Measurements from ENCODE around the gene RNF13. TPM values are rescaled to one million over a fixed set of nuclear protein-coding genes. Genes with fewer than 3 reads are reported as not detected.

The RNF13 gene
- total RNA-seq, 1 experiment from 2014 or later = 108 TPM

- no peaks in the 10 kb centered on the region for H3K9me3 Mint-ChIP-seq (ENCODE audit: low read depth, unreplicated experiment)
- H3K27me3 Mint-ChIP-seq (ENCODE audit: unreplicated experiment) = no peaks in the 10 kb centered on the region
- H3K4me1 Mint-ChIP-seq (ENCODE audit: low read depth, unreplicated experiment) = peaks cover 19% of the 10 kb centered on the region
- H3K27ac Mint-ChIP-seq (ENCODE audit: unreplicated experiment) = no peak overlapping the region
- BruUV-seq (replicated peaks) = no TSS peak
- peaks cover 4% of the 10 kb centered on the region for H3K36me3 Mint-ChIP-seq (ENCODE audit: insufficient read depth, unreplicated experiment)
- CTCF ChIA-PET = interaction anchor here (0.5 to 1.7 kb wide), 3 partner anchors 23 to 336 kb away, joined by 3 to 9 read pairs (median 4); no protein-coding TSS in a partner anchor
- intact Hi-C loops (cut with micrococcal nuclease; ENCODE audit: unreplicated experiment) = no loop called here
- no peak overlapping the region for H3K4me3 Mint-ChIP-seq (ENCODE audit: low read depth, unreplicated experiment)
- TF ChIP-seq CTCF (IDR thresholded peaks at IDR 0.05; ENCODE audit: unreplicated experiment) = peak; percentile 40
- DNase-seq = no peak
Observed at GRCh38 chr3:149902498-149903139, 89.6 kb downstream of the RNF13 start.

GRCh38 chr3:149906036-149906435 lies 93.0 kb downstream of the RNF13 start:
- no peak overlapping the region for H3K4me3 Mint-ChIP-seq (ENCODE audit: low read depth, unreplicated experiment)
- DNase-seq = no peak
- CTCF ChIA-PET = interaction anchor here (0.7 to 1.4 kb wide), 3 partner anchors 14 to 135 kb away, joined by 3 to 4 read pairs (median 4); no protein-coding TSS in a partner anchor
- no peaks in the 10 kb centered on the region for H3K9me3 Mint-ChIP-seq (ENCODE audit: low read depth, unreplicated experiment)
- no TSS peak for BruUV-seq (replicated peaks)
- no peaks in the 10 kb centered on the region for H3K4me1 Mint-ChIP-seq (ENCODE audit: low read depth, unreplicated experiment)
- no peak for TF ChIP-seq CTCF (IDR thresholded peaks at IDR 0.05; ENCODE audit: unreplicated experiment)
- intact Hi-C loops (cut with micrococcal nuclease; ENCODE audit: unreplicated experiment) = no loop called here
- H3K27ac Mint-ChIP-seq (ENCODE audit: unreplicated experiment) = no peak overlapping the region
- H3K27me3 Mint-ChIP-seq (ENCODE audit: unreplicated experiment) = no peaks in the 10 kb centered on the region
- H3K36me3 Mint-ChIP-seq (ENCODE audit: insufficient read depth, unreplicated experiment) = peaks cover 4% of the 10 kb centered on the region

- H3K9me3 Mint-ChIP-seq (ENCODE audit: low read depth, unreplicated experiment) = no peaks in the 10 kb centered on the region
- no peaks in the 10 kb centered on the region for H3K4me1 Mint-ChIP-seq (ENCODE audit: low read depth, unreplicated experiment)
- no peaks in the 10 kb centered on the region for H3K27me3 Mint-ChIP-seq (ENCODE audit: unreplicated experiment)
- H3K4me3 Mint-ChIP-seq (ENCODE audit: low read depth, unreplicated experiment) = no peak overlapping the region
- no TSS peak for BruUV-seq (replicated peaks)
- CTCF ChIA-PET = interaction anchor here (0.6 to 1.1 kb wide), 3 partner anchors 29 to 1040 kb away, joined by 3 to 4 read pairs (median 3); no protein-coding TSS in a partner anchor
- H3K27ac Mint-ChIP-seq (ENCODE audit: unreplicated experiment) = peak overlapping the region; percentile 17
- intact Hi-C loops (cut with micrococcal nuclease; ENCODE audit: unreplicated experiment) = no loop called here
- DNase-seq = no peak
- peaks cover 4% of the 10 kb centered on the region for H3K36me3 Mint-ChIP-seq (ENCODE audit: insufficient read depth, unreplicated experiment)
- no peak for TF ChIP-seq CTCF (IDR thresholded peaks at IDR 0.05; ENCODE audit: unreplicated experiment)
Observed at GRCh38 chr3:149908424-149908957, 95.5 kb downstream of the RNF13 start.

- H3K27ac Mint-ChIP-seq (ENCODE audit: unreplicated experiment) = no peak overlapping the region
- intact Hi-C loops (cut with micrococcal nuclease; ENCODE audit: unreplicated experiment) = no loop called here
- H3K4me1 Mint-ChIP-seq (ENCODE audit: low read depth, unreplicated experiment) = no peaks in the 10 kb centered on the region
- no peak for DNase-seq
- TF ChIP-seq CTCF (IDR thresholded peaks at IDR 0.05; ENCODE audit: unreplicated experiment) = no peak
- CTCF ChIA-PET = no interaction called here
- H3K36me3 Mint-ChIP-seq (ENCODE audit: insufficient read depth, unreplicated experiment) = peaks cover 4% of the 10 kb centered on the region
- BruUV-seq (replicated peaks) = no TSS peak
- no peaks in the 10 kb centered on the region for H3K27me3 Mint-ChIP-seq (ENCODE audit: unreplicated experiment)
- H3K4me3 Mint-ChIP-seq (ENCODE audit: low read depth, unreplicated experiment) = no peak overlapping the region
- H3K9me3 Mint-ChIP-seq (ENCODE audit: low read depth, unreplicated experiment) = no peaks in the 10 kb centered on the region
Observed at GRCh38 chr3:149909923-149910322, 96.9 kb downstream of the RNF13 start.
